ENCODE data around the gene PLTP. TPM values are rescaled to one million over a fixed set of nuclear protein-coding genes. Genes with fewer than 3 reads are reported as not detected.

PLTP gene
- total RNA-seq, 4 donors from 2014 or later, result 109 to 342 (median 176) TPM

DNA sequence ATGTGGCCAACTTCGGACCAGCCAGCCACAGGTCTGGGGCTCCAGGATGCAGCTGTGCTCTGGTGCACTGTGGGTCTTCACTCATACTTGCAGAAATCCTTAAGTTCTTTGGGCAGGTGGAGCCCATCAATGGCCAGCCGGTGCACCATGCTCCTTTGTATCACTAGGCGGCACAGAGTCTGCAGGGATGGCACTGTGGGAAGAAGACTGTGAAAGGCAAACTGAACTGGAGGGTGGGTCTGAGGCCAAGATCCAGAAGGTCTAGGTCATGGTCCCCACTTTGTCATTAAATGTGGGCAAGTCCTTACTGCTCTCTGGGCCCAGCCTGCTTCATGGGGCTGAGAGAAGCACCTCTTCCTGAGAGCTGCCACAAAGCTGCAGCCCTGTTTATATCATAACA is 23.3 kb downstream of the PLTP start:
- WGBS, result 89% methylated on average over 3 of the region's 3 CpGs
- Histone ChIP-seq H3K4me3 (no peak overlapping the region), H3K27me3 (no peaks in the 10 kb centered on the region), H3K36me3 (peaks cover 0 to 56% (median 47%) of the 10 kb centered on the region in 4 donors), H3K27ac (replicated peaks in 1 of 4) (no peak overlapping the region), H3K9me3 (no peaks in the 10 kb centered on the region), H3K4me1 (peaks cover 29 to 63% (median 42%) of the 10 kb centered on the region in 4 donors)
- no peak for TF ChIP-seq EP300 (IDR thresholded peaks at IDR 0.05)
- TF ChIP-seq POLR2A (IDR thresholded peaks at IDR 0.05; ENCODE audit: low read depth), result no peak
- TF ChIP-seq CTCF (IDR thresholded peaks at IDR 0.05), result no peak
- TF ChIP-seq POLR2AphosphoS5 (IDR thresholded peaks at IDR 0.05), result no peak
- intact Hi-C loops (cut with DNase I), result loop anchor here (10.0 kb wide), 1 partner anchor 84 kb away; no protein-coding TSS in a partner anchor
- no peak for DNase-seq (ENCODE audit: extremely low spot score)

- intact Hi-C loops (cut with DNase I), result loop anchor here (10.0 kb wide), 1 partner anchor 83 kb away; no protein-coding TSS in a partner anchor
- peaks cover 25 to 69% (median 41%) of the 10 kb centered on the region in 4 donors for H3K4me1 ChIP-seq
- no peaks in the 10 kb centered on the region for H3K9me3 ChIP-seq
- peaks cover 0 to 58% (median 46%) of the 10 kb centered on the region in 4 donors for H3K36me3 ChIP-seq
- 93% methylated on average over 8 of the region's 8 CpGs for WGBS
- no peaks in the 10 kb centered on the region for H3K27me3 ChIP-seq
- H3K27ac ChIP-seq (replicated peaks in 1 of 4), result no peak within 1 kb of the TSS
- TF ChIP-seq CTCF (IDR thresholded peaks at IDR 0.05) (no peak), POLR2A (IDR thresholded peaks at IDR 0.05; ENCODE audit: low read depth) (no peak), EP300 (IDR thresholded peaks at IDR 0.05) (no peak), POLR2AphosphoS5 (IDR thresholded peaks at IDR 0.05) (no peak)
- H3K4me3 ChIP-seq, result no peak within 1 kb of the TSS
- DNase-seq (ENCODE audit: extremely low spot score), result no peak
Measured at GRCh38 chr20:45887346-45887715, 24.6 kb downstream of the PLTP start, which contains the start of gene SPATA25. Gene SPATA25, minus strand, starts transcription at chr20:45887622. Its CDS starts 32 bp downstream, at chr20:45887590.

- Histone ChIP-seq H3K27me3 (no peaks in the 10 kb centered on the region), H3K9me3 (no peaks in the 10 kb centered on the region), H3K27ac (replicated peaks in 1 of 4) (no peak overlapping the region), H3K36me3 (peaks cover 0 to 59% (median 45%) of the 10 kb centered on the region in 4 donors), H3K4me1 (peaks cover 24 to 69% (median 41%) of the 10 kb centered on the region in 4 donors), H3K4me3 (no peak overlapping the region)
- DNase-seq (ENCODE audit: extremely low spot score), result no peak
- intact Hi-C loops (cut with DNase I), result loop anchor here (10.0 kb wide), 1 partner anchor 82 kb away; no protein-coding TSS in a partner anchor
- TF ChIP-seq POLR2A (IDR thresholded peaks at IDR 0.05; ENCODE audit: low read depth), result no peak
- TF ChIP-seq EP300 (IDR thresholded peaks at IDR 0.05), result no peak
- TF ChIP-seq POLR2AphosphoS5 (IDR thresholded peaks at IDR 0.05), result no peak
- WGBS, result 87% methylated on average over 19 of the region's 19 CpGs
Measured at GRCh38 chr20:45886590-45887345, 25.2 kb downstream of the PLTP start.

GRCh38 chr20:45883100-45883469 is 28.9 kb downstream of the PLTP start:
- DNase-seq (ENCODE audit: extremely low spot score), result no peak
- Histone ChIP-seq H3K27ac (replicated peaks in 1 of 4) (no peak overlapping the region), H3K4me1 (peaks cover 16 to 55% (median 32%) of the 10 kb centered on the region in 4 donors), H3K27me3 (no peaks in the 10 kb centered on the region), H3K36me3 (peaks cover 0 to 58% (median 51%) of the 10 kb centered on the region in 4 donors), H3K4me3 (no peak overlapping the region), H3K9me3 (no peaks in the 10 kb centered on the region)
- intact Hi-C loops (cut with DNase I), result loop anchor here (10.0 kb wide), 1 partner anchor 78 kb away; no protein-coding TSS in a partner anchor
- TF ChIP-seq POLR2A (IDR thresholded peaks at IDR 0.05; ENCODE audit: low read depth), result no peak
- TF ChIP-seq EP300 (IDR thresholded peaks at IDR 0.05), result no peak
- no peak for TF ChIP-seq CTCF (IDR thresholded peaks at IDR 0.05)
- no peak for TF ChIP-seq POLR2AphosphoS5 (IDR thresholded peaks at IDR 0.05)
- WGBS, result 80% methylated on average over 9 of the region's 9 CpGs

DNA sequence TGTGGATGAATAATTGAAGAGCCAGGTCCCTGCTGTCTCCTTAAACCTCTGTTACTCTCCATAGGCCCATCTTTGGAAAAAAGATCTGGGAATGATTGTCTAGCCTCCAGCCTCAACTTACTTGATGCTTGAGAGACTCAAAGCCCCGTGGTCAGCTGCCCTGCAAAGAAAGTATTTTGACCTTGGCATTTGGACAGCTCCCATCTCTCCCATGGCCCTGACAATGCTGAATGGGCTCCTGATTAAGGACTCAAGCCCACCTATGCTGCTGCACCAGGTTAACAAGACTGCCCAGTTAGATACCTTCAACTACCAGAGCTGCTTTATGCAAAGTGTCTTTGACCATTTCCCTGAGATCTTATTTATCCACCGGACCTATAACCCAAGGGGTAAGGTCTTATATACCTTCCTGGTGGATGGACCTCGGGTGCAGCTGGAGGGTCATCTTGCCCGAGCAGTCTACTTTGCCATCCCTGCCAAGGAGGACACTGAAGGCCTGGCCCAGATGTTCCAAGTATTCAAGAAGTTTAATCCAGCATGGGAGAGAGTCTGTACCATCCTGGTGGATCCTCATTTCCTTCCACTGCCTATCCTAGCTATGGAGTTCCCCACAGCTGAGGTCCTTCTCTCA is 29.4 kb downstream of the PLTP start:
- Histone ChIP-seq H3K9me3 (no peaks in the 10 kb centered on the region), H3K27me3 (no peaks in the 10 kb centered on the region), H3K4me1 (peaks cover 16 to 55% (median 32%) of the 10 kb centered on the region in 4 donors), H3K27ac (replicated peaks in 1 of 4) (no peak overlapping the region), H3K4me3 (no peak overlapping the region), H3K36me3 (peaks cover 0 to 63% (median 54%) of the 10 kb centered on the region in 4 donors)
- no peak for DNase-seq (ENCODE audit: extremely low spot score)
- 75% methylated on average over 4 of the region's 4 CpGs for WGBS
- intact Hi-C loops (cut with DNase I), result loop anchor here (10.0 kb wide), 1 partner anchor 78 kb away; no protein-coding TSS in a partner anchor
- no peak for TF ChIP-seq CTCF (IDR thresholded peaks at IDR 0.05)
- TF ChIP-seq POLR2AphosphoS5 (IDR thresholded peaks at IDR 0.05), result no peak
- TF ChIP-seq POLR2A (IDR thresholded peaks at IDR 0.05; ENCODE audit: low read depth), result no peak
- no peak for TF ChIP-seq EP300 (IDR thresholded peaks at IDR 0.05)
